CD8-positive, alpha-beta memory T cell (primary cell): Measurements from ENCODE around the gene STK40. TPM values are rescaled to one million over a fixed set of nuclear protein-coding genes. Genes with fewer than 3 reads are reported as not detected.

Experiments used
- CTCF ChIA-PET: fragments of 350-600 bp; sonication (Branson Sonifier 250); formaldehyde crosslinking; loops from one replicate; lab custom pipeline; 2021; ENCODE audit warnings: antibody characterized with exemption; lab: Charles Lee
- POLR2A ChIA-PET: fragments of 350-600 bp; sonication (Branson Sonifier 250); formaldehyde crosslinking; loops from one replicate; lab custom pipeline; 2021; ENCODE audit warnings: antibody characterized with exemption; lab: Charles Lee
- DNase-seq, 5 donors: peaks; one replicate each; pipeline versions ENCODE4 v3.0.0 to v3.0.0-alpha.2; 2020 to 2022; ENCODE audit warnings: mixed read lengths in 1 of 5
- H3K27ac ChIP-seq: one replicate; pipeline ENCODE4 v1.7.0; 2013; ENCODE audit warnings: low read depth, mild to moderate bottlenecking, low read length, moderate library complexity
- H3K27me3 ChIP-seq: 2 replicates; pipeline ENCODE4 v1.7.0; 2013; ENCODE audit warnings: low read length, mild to moderate bottlenecking; ENCODE audit not compliant: insufficient read depth, poor library complexity, severe bottlenecking
- H3K36me3 ChIP-seq: 2 replicates; pipeline ENCODE4 v1.7.0; 2013; ENCODE audit warnings: mild to moderate bottlenecking, low read length, moderate library complexity; ENCODE audit not compliant: insufficient read depth
- H3K4me1 ChIP-seq: 2 replicates; pipeline ENCODE4 v1.7.0; 2013; ENCODE audit warnings: mild to moderate bottlenecking, low read length, moderate library complexity; ENCODE audit not compliant: insufficient read depth
- H3K4me3 ChIP-seq: 2 replicates; pipeline ENCODE4 v1.7.0; 2013; ENCODE audit warnings: mild to moderate bottlenecking, low read length
- H3K9me3 ChIP-seq: 2 replicates; pipeline ENCODE4 v1.7.0; 2013; ENCODE audit warnings: mild to moderate bottlenecking, low read length
- H3K27ac Mint-ChIP-seq, 8 donors: one replicate each; pipeline ENCODE4 v1.8.0; 2020 to 2021; ENCODE audit warnings: mixed read lengths in 8 of 8, mild to moderate bottlenecking in 6 of 8, inconsistent platforms in 3 of 8, moderate library complexity in 3 of 8
- H3K27me3 Mint-ChIP-seq, 2 donors: one replicate each; pipeline ENCODE4 v1.8.0; 2020 to 2021; ENCODE audit warnings: mixed read lengths in 2 of 2, mild to moderate bottlenecking in 1 of 2, moderate library complexity in 1 of 2
- H3K36me3 Mint-ChIP-seq, 3 donors: one replicate each; pipeline ENCODE4 v1.8.0; 2020 to 2021; ENCODE audit warnings: mixed read lengths in 3 of 3, inconsistent platforms in 1 of 3, mild to moderate bottlenecking in 1 of 3
- H3K4me1 Mint-ChIP-seq, 3 donors: one replicate each; pipeline ENCODE4 v1.8.0; 2020 to 2021; ENCODE audit warnings: mixed read lengths in 3 of 3, inconsistent platforms in 1 of 3, mild to moderate bottlenecking in 1 of 3
- H3K4me3 Mint-ChIP-seq, 7 donors: one replicate each; pipeline ENCODE4 v1.8.0; 2020 to 2021; ENCODE audit warnings: mixed read lengths in 7 of 7, mild to moderate bottlenecking in 6 of 7, moderate library complexity in 4 of 7, inconsistent platforms in 2 of 7
- H3K9me3 Mint-ChIP-seq, 5 donors: one replicate each; pipeline ENCODE4 v1.8.0; 2020 to 2022; ENCODE audit warnings: mixed read lengths in 5 of 5, mild to moderate bottlenecking in 3 of 5, moderate library complexity in 2 of 5, inconsistent platforms in 1 of 5
- polyA plus RNA-seq: library from polyadenylated mRNA; unstranded; fragments of 300-500 nt; fragmentation: Illumina TruSeq; gene quantifications from one replicate; pipeline ENCODE4 v1.2.3, GENCODE V29; 2021
- total RNA-seq, 2 experiments: library from RNA; stranded (reverse); gene quantifications; one replicate each; pipeline ENCODE4 v1.2.3, GENCODE V29; 2021

Gene STK40
- total and polyA plus RNA-seq, 3 experiments from 2014 or later = 52.9 to 56.8 (median 53.7) TPM

- Histone ChIP-seq H3K27ac (no peak overlapping the region), H3K4me3 (no peak overlapping the region), H3K36me3 (no peaks in the 10 kb centered on the region), H3K27me3 (no peaks in the 10 kb centered on the region), H3K4me1 (peaks cover 10% of the 10 kb centered on the region), H3K9me3 (no peaks in the 10 kb centered on the region)
- ChIA-PET CTCF (no interaction called here), POLR2A (no interaction called here)
- Mint-ChIP-seq H3K9me3 (no peaks in the 10 kb centered on the region), H3K27me3 (peaks cover 0 to 1% of the 10 kb centered on the region in 2 donors), H3K4me1 (peaks cover 12 to 17% (median 16%) of the 10 kb centered on the region in 3 donors), H3K4me3 (no peak overlapping the region), H3K36me3 (no peaks in the 10 kb centered on the region), H3K27ac (no peak overlapping the region)
- no peak for DNase-seq
These were observed 57.0 kb downstream of the STK40 start for GRCh38 chr1:36328713-36329112.

- H3K9me3 ChIP-seq = no peaks in the 10 kb centered on the region
- no peak overlapping the region for H3K4me3 ChIP-seq
- Mint-ChIP-seq H3K36me3 (no peaks in the 10 kb centered on the region), H3K27ac (no peak overlapping the region), H3K27me3 (peaks cover 0 to 1% of the 10 kb centered on the region in 2 donors), H3K4me1 (peaks cover 12 to 18% (median 17%) of the 10 kb centered on the region in 3 donors), H3K9me3 (no peaks in the 10 kb centered on the region), H3K4me3 (peak overlapping the region in 1 of 7 donors; percentile 28)
- H3K36me3 ChIP-seq = no peaks in the 10 kb centered on the region
- ChIA-PET CTCF (no interaction called here), POLR2A (no interaction called here)
- H3K27me3 ChIP-seq = no peaks in the 10 kb centered on the region
- DNase-seq = no peak
- H3K4me1 ChIP-seq = peaks cover 10% of the 10 kb centered on the region
- no peak overlapping the region for H3K27ac ChIP-seq
These were observed 57.6 kb downstream of the STK40 start for GRCh38 chr1:36328088-36328480.

GRCh38 chr1:36327421-36328087 lies 58.2 kb downstream of the STK40 start:
- H3K27me3 Mint-ChIP-seq = peaks cover 0 to 1% of the 10 kb centered on the region in 2 donors
- ChIA-PET POLR2A (no interaction called here), CTCF (no interaction called here)
- peak overlapping the region in 4 of 8 donors; percentile 7 to 71 (median 38) for H3K27ac Mint-ChIP-seq
- H3K4me1 Mint-ChIP-seq = peaks cover 12 to 21% (median 19%) of the 10 kb centered on the region in 3 donors
- H3K4me3 ChIP-seq = no peak overlapping the region
- H3K27ac ChIP-seq = no peak overlapping the region
- H3K9me3 Mint-ChIP-seq = no peaks in the 10 kb centered on the region
- no peak for DNase-seq
- peaks cover 10% of the 10 kb centered on the region for H3K4me1 ChIP-seq
- H3K36me3 ChIP-seq = no peaks in the 10 kb centered on the region
- no peaks in the 10 kb centered on the region for H3K9me3 ChIP-seq
- no peaks in the 10 kb centered on the region for H3K27me3 ChIP-seq
- H3K36me3 Mint-ChIP-seq = no peaks in the 10 kb centered on the region
- H3K4me3 Mint-ChIP-seq = peak overlapping the region in 2 of 7 donors; percentile 7 to 28

GRCh38 chr1:36326499-36326898 lies 59.2 kb downstream of the STK40 start:
- no peaks in the 10 kb centered on the region for H3K36me3 Mint-ChIP-seq
- peaks cover 17 to 26% (median 23%) of the 10 kb centered on the region in 3 donors for H3K4me1 Mint-ChIP-seq
- POLR2A ChIA-PET = no interaction called here
- H3K9me3 ChIP-seq = no peaks in the 10 kb centered on the region
- H3K4me3 ChIP-seq = no peak overlapping the region
- H3K27me3 ChIP-seq = no peaks in the 10 kb centered on the region
- H3K4me1 ChIP-seq = peaks cover 10% of the 10 kb centered on the region
- no peak overlapping the region for H3K27ac ChIP-seq
- peak overlapping the region in 1 of 7 donors; percentile 7 for H3K4me3 Mint-ChIP-seq
- CTCF ChIA-PET = interaction anchor here (1.7 kb wide), 1 partner anchor 16 kb away, joined by 5 read pairs; no protein-coding TSS in a partner anchor
- H3K27me3 Mint-ChIP-seq = peaks cover 0 to 1% of the 10 kb centered on the region in 2 donors
- H3K9me3 Mint-ChIP-seq = no peaks in the 10 kb centered on the region
- no peaks in the 10 kb centered on the region for H3K36me3 ChIP-seq
- peak overlapping the region in 2 of 8 donors; percentile 18 to 61 for H3K27ac Mint-ChIP-seq
- DNase-seq = no peak

GRCh38 chr1:36324353-36324703 lies 61.4 kb downstream of the STK40 start:
- Mint-ChIP-seq H3K9me3 (no peaks in the 10 kb centered on the region), H3K36me3 (no peaks in the 10 kb centered on the region), H3K4me3 (peak overlapping the region; percentile 57 to 90 (median 81)), H3K27me3 (peaks cover 0 to 1% of the 10 kb centered on the region in 2 donors), H3K4me1 (peaks cover 25 to 38% (median 26%) of the 10 kb centered on the region in 3 donors), H3K27ac (peak overlapping the region in 5 of 8 donors; percentile 36 to 88 (median 76))
- H3K27ac ChIP-seq = peak overlapping the region; percentile 54
- no peaks in the 10 kb centered on the region for H3K27me3 ChIP-seq
- no peak for DNase-seq
- H3K36me3 ChIP-seq = no peaks in the 10 kb centered on the region
- peaks cover 10% of the 10 kb centered on the region for H3K4me1 ChIP-seq
- H3K4me3 ChIP-seq = peak overlapping the region; percentile 70
- ChIA-PET CTCF (interaction anchor here (1.2 to 5.0 kb wide), 4 partner anchors 18 to 136 kb away, joined by 3 to 16 read pairs (median 3); partner anchors contain the start of gene SH3D21), POLR2A (interaction anchor here (0.8 to 1.8 kb wide), 2 partner anchors 62 to 175 kb away, joined by 3 to 5 read pairs; no protein-coding TSS in a partner anchor)
- H3K9me3 ChIP-seq = no peaks in the 10 kb centered on the region

GRCh38 chr1:36323636-36324352 lies 61.9 kb downstream of the STK40 start, which contains the start of gene EVA1B:
TSS of gene EVA1B (minus strand) at chr1:36323645. CDS start at chr1:36323037, 608 bp downstream.
- peak within 1 kb of the TSS; percentile 32 to 90 (median 78) for H3K27ac Mint-ChIP-seq
- Histone ChIP-seq H3K27ac (peak within 1 kb of the TSS; percentile 54), H3K4me1 (peaks cover 10% of the 10 kb centered on the region), H3K27me3 (no peaks in the 10 kb centered on the region), H3K9me3 (no peaks in the 10 kb centered on the region), H3K36me3 (no peaks in the 10 kb centered on the region), H3K4me3 (peak within 1 kb of the TSS; percentile 70)
- H3K27me3 Mint-ChIP-seq = peaks cover 0 to 1% of the 10 kb centered on the region in 2 donors
- DNase-seq = peak in 4 of 5 donors; percentile 34 to 66 (median 50)
- H3K4me1 Mint-ChIP-seq = peaks cover 25 to 38% (median 26%) of the 10 kb centered on the region in 3 donors
- H3K36me3 Mint-ChIP-seq = no peaks in the 10 kb centered on the region
- ChIA-PET CTCF (interaction anchor here (0.8 to 5.0 kb wide), 6 partner anchors 10 to 136 kb away, joined by 3 to 16 read pairs (median 3); partner anchors contain the start of gene SH3D21), POLR2A (interaction anchor here (0.8 to 2.2 kb wide), 3 partner anchors 17 to 174 kb away, joined by 3 to 13 read pairs (median 5); partner anchors contain the start of gene SH3D21)
- H3K4me3 Mint-ChIP-seq = peak within 1 kb of the TSS; percentile 81 to 90 (median 84)
- H3K9me3 Mint-ChIP-seq = no peaks in the 10 kb centered on the region

- Histone ChIP-seq H3K36me3 (no peaks in the 10 kb centered on the region), H3K4me1 (peaks cover 10% of the 10 kb centered on the region), H3K27ac (peak overlapping the region; percentile 31), H3K4me3 (no peak overlapping the region), H3K9me3 (no peaks in the 10 kb centered on the region), H3K27me3 (no peaks in the 10 kb centered on the region)
- Mint-ChIP-seq H3K4me1 (peaks cover 25 to 38% (median 26%) of the 10 kb centered on the region in 3 donors), H3K27ac (peak overlapping the region in 7 of 8 donors; percentile 7 to 90 (median 70)), H3K36me3 (no peaks in the 10 kb centered on the region), H3K9me3 (no peaks in the 10 kb centered on the region), H3K4me3 (peak overlapping the region; percentile 77 to 89 (median 81)), H3K27me3 (peaks cover 0 to 1% of the 10 kb centered on the region in 2 donors)
- peak in 3 of 5 donors; percentile 35 to 64 (median 38) for DNase-seq
- POLR2A ChIA-PET = interaction anchor here (1.8 to 2.2 kb wide), 2 partner anchors 16 to 64 kb away, joined by 5 to 13 read pairs; partner anchors contain the start of gene SH3D21
- CTCF ChIA-PET = interaction anchor here (0.8 to 5.0 kb wide), 5 partner anchors 10 to 44 kb away, joined by 3 to 16 read pairs (median 3); partner anchors contain the start of gene SH3D21
These were observed 62.7 kb downstream of the STK40 start for GRCh38 chr1:36322786-36323635.
